Fibroblast of pulmonary artery (primary cell): Measurements from ENCODE around the gene SOHLH1.

ENCODE experiments used
- DNase-seq: peaks from one replicate; pipeline ENCODE4 v3.0.0-alpha.2; 2010; ENCODE audit warnings: low read depth
- H3K4me3 ChIP-seq: replicated peaks from 2 replicates; pipeline ENCODE4 v1.5.1; 2011; ENCODE audit warnings: low read depth, mild to moderate bottlenecking, control low read depth, low read length, moderate library complexity
- TF ChIP-seq, protein P1 (sequence below): IDR thresholded peaks from 2 replicates; pipeline ENCODE4 v1.5.1; 2011; ENCODE audit warnings: mild to moderate bottlenecking, control low read depth, low read length, inconsistent platforms; ENCODE audit errors: missing control alignments

Gene SOHLH1

DNA sequence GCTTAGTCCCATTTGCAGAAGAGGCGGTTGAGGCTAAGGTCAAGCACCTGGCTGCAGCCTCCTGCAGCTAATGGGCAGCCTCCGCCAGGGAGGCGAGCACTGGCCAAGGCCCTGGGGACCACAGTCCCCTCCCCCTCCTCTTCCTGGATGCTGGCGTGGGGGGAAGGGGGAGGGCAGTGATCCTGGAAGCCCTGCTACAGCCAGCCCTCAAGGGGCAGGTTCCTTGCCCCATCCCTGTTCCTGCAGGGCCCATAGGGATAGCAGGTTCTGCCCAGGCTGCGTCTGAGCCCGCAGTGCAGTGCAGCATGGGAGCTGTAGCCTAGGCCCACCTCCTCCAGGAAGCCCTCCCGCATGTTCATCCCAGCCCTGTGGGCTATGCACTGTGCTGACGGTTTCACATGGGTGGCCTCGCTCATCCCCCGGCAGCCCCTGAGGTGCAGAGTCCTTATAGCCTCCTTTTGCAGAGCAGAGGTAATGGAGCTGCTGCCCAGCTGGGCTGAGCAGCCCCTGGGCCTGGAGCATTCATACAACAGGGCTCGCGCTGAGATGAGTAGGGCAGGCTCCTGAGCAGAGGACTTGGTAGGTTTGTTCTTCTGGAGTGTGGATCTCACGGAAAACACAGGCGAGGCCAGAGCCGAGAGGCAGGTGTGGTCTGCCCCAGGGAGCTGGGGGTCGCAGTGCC is 38.7 kb upstream of the SOHLH1 start:
- DNase-seq, result no peak
- TF ChIP-seq, protein P1, sequence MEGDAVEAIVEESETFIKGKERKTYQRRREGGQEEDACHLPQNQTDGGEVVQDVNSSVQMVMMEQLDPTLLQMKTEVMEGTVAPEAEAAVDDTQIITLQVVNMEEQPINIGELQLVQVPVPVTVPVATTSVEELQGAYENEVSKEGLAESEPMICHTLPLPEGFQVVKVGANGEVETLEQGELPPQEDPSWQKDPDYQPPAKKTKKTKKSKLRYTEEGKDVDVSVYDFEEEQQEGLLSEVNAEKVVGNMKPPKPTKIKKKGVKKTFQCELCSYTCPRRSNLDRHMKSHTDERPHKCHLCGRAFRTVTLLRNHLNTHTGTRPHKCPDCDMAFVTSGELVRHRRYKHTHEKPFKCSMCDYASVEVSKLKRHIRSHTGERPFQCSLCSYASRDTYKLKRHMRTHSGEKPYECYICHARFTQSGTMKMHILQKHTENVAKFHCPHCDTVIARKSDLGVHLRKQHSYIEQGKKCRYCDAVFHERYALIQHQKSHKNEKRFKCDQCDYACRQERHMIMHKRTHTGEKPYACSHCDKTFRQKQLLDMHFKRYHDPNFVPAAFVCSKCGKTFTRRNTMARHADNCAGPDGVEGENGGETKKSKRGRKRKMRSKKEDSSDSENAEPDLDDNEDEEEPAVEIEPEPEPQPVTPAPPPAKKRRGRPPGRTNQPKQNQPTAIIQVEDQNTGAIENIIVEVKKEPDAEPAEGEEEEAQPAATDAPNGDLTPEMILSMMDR, result no peak
- H3K4me3 ChIP-seq, result no peak overlapping the region

DNA sequence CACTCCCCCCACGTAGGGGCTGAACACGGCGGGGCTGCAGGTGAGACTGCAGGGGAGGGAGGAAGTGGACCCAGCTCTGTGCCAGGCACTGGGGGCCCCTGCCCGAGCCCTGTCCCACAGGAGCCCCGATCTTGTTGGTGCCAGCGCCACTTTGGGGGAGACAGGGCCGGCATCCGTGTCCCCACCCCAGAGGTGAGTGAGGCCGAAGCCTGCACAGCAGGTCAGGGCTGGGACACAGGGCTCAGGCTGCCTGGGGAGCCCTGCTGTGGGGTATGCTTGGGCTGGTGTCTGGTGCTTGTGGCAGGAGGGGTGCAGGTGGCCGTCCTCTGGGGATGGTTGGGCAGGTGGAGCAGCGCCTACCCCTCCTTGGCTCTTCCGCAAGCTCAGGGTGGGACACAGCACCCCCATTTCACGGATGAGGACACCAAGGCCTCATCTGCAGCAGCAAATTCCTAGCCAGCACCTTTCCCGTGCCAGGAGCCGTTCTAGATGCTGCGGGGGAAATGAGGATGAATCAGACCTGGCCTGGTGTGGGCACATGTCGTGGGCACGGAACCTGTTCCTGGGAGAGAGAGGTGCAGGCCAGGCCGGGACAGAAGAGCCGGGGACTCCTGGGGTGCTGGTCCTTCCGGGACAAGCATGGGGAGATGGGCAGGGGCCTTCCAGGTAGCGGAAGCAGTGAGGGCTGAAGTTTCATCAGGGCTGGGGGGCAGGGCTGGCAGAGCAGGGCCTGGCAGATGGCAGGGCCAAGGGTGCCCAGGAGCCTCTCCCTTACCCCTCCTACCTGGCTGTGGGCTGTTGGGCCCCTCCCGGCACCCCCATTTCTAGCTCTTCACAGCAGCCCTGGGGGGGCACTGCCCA is 37.9 kb upstream of the SOHLH1 start:
- no peak overlapping the region for H3K4me3 ChIP-seq
- TF ChIP-seq, protein P1, result no peak
- no peak for DNase-seq

DNA sequence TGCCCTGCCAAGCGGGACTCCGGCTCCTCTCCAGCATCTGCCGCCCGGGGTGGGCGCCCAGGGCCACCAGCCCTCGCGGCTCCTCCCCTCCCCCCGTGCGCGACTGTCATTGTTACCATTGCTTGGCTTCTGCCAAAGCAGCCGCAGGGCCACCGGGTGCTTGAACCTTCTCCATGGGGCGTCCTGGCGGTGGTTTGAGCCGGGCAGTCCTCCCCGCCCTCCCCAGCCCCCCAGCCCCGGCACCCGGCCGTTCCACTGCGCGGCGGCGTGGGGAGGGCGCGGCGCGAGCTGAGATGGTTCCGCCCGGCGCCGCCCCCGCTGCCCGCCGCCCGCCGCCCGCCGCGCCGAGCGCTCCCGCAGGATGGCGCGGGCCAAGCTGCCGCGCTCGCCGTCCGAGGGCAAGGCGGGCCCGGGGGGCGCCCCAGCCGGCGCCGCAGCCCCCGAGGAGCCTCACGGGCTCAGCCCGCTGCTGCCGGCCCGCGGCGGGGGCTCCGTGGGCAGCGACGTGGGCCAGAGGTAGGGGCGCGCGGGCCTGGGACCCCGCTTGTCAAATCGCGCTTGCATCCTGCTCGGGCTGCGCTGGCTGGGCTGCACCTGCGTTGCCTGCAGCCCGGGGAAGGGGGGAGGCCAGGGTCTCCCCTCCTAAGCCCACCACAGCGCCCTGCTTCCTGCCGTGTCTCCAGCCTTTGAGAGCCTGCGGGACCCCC is 37.1 kb upstream of the SOHLH1 start:
- TF ChIP-seq, protein P1, result no peak
- H3K4me3 ChIP-seq, result no peak overlapping the region
- DNase-seq, result no peak

DNA sequence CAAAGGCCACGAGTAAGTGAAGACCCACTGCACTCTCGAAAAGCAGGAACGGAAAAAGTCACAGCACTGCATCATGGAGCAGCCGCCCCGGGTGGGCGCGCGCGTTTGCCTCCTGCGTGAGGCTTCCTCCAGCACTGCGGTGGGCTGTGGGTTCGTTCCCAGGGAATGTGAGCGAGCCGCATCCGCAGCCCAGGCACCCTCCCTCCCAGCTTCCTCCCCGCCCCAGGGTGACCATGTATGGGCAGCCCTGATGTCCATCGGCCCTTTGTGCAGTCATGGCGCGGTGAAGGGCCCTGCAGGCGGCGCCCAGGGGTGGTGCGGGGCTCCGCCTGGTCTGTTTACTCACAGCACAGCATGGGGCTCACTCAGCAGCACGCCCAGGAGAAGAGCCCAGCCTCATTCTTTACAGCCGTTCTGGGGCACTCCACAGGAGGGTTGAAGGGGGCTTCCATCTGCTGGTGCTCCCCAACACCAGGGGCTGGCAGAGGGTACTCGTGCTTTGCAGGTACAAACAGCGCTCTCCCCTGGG is 35.4 kb upstream of the SOHLH1 start:
- no peak overlapping the region for H3K4me3 ChIP-seq
- TF ChIP-seq, protein P1, result no peak
- no peak for DNase-seq

DNA sequence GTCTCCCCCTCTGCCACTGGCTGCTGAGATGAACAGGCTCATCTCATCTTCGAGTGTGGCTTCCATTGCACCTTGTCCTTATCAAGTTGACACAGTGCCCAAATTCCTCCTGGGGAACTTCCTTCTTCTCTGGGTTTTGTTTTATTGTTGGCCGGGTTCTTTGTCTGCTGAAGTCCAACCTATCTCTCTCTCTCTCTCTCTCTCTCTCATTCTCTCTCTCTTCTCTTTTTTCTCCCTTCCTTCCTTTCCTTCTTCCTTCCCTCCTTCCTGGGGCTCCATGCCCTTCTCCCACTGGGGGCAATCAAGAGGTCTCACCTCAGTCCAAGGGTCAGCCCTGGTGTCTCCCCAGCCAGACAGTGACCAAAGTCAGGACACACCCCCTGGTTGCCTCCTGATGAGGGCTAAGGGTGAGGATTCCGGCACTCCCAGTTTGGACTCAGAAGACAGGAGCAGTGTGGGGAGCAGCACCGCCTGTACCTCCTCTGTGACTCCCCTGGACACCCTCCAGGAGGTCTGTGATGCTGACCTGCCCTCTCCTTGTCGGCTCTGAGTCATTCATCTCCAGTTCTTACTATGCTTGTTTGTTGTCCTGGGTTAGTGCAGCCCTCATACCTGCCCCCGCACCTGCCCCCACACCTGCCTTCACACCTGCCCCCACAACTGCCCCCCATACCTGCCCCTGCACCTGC is 33.4 kb upstream of the SOHLH1 start:
- H3K4me3 ChIP-seq, result no peak overlapping the region
- no peak for DNase-seq
- TF ChIP-seq, protein P1, result no peak

DNA sequence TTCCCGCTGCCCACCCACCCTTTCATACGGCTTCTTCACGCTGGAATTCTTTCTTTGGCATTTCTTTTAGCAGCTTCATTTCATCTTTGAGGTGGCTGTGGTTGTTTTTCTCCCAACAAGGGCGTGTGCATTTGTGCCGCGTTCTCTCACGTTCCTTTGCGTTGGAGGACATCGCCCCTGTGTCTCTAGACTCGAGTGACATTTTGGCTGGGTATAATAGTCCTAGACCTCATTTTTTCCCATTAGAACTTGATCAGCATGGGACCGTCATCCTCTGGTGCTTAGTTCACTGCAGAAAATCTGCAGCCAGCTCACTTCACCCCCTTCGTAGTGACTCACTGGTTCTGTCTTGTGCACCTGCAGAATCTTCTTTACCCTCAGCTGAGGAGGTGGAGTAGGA is 32.2 kb upstream of the SOHLH1 start:
- no peak for DNase-seq
- TF ChIP-seq, protein P1, result no peak
- no peak overlapping the region for H3K4me3 ChIP-seq
